OCI-LY1 (cell line): ENCODE measurements around the gene CAB39.

Experiments used
- H2AFZ ChIP-seq: fragments of 200-600 bp; sonication (generic), shearing (Covaris generic); 2 replicates; pipeline ENCODE4 v1.6.0; 2014; ENCODE audit warnings: antibody characterized with exemption, mild to moderate bottlenecking, low read length
- H3F3A ChIP-seq: fragments of 200-600 bp; sonication (generic), shearing (Covaris generic); 2 replicates; pipeline ENCODE4 v1.6.0; 2014; ENCODE audit warnings: mild to moderate bottlenecking, antibody characterized with exemption, low read length, moderate library complexity; ENCODE audit not compliant: insufficient read depth
- H3K27ac ChIP-seq: fragments of 200-600 bp; sonication (generic); 2 replicates; pipeline ENCODE4 v1.5.1; 2014; ENCODE audit warnings: low read length, mixed run types, mild to moderate bottlenecking, low read depth; ENCODE audit not compliant: poor library complexity, severe bottlenecking
- H3K27me3 ChIP-seq: fragments of 200-600 bp; sonication (generic); 2 replicates; pipeline ENCODE4 v1.6.0; 2014; ENCODE audit warnings: antibody characterized with exemption, mild to moderate bottlenecking, low read length, moderate library complexity; ENCODE audit not compliant: insufficient read depth
- H3K36me3 ChIP-seq: fragments of 200-600 bp; sonication (generic); 2 replicates; pipeline ENCODE4 v1.6.1; 2014; ENCODE audit warnings: mild to moderate bottlenecking, antibody characterized with exemption, low read length, moderate library complexity, mixed read lengths; ENCODE audit not compliant: insufficient read depth
- H3K4me1 ChIP-seq: fragments of 200-600 bp; sonication (generic); 2 replicates; pipeline ENCODE4 v1.5.1; 2014; ENCODE audit warnings: mild to moderate bottlenecking, low read length, moderate library complexity; ENCODE audit not compliant: insufficient read depth, severe bottlenecking
- H3K4me2 ChIP-seq: fragments of 200-600 bp; sonication (generic), shearing (Covaris generic); 2 replicates; pipeline ENCODE4 v1.6.1; 2014; ENCODE audit warnings: low read length
- H3K4me3 ChIP-seq: fragments of 200-600 bp; sonication (generic); 2 replicates; pipeline ENCODE4 v1.5.1; 2014; ENCODE audit warnings: low read length, low read depth, mild to moderate bottlenecking, mixed read lengths; ENCODE audit not compliant: poor library complexity, severe bottlenecking
- H3K79me2 ChIP-seq: fragments of 200-600 bp; shearing (Covaris generic); 2 replicates; pipeline ENCODE4 v1.6.1; 2016; ENCODE audit warnings: mixed run types, low read length, mixed read lengths; ENCODE audit not compliant: insufficient read depth
- H3K9ac ChIP-seq: fragments of 200-600 bp; sonication (generic), shearing (Covaris generic); 2 replicates; pipeline ENCODE4 v1.6.1; 2014; ENCODE audit warnings: mild to moderate bottlenecking, low read length, mixed read lengths
- H3K9me2 ChIP-seq: fragments of 200-600 bp; sonication (generic), shearing (Covaris generic); 2 replicates; pipeline ENCODE4 v1.6.1; 2014; ENCODE audit warnings: low read depth, mild to moderate bottlenecking, low read length, mixed read lengths
- H3K9me3 ChIP-seq: fragments of 200-600 bp; shearing (Covaris generic); 2 replicates; pipeline ENCODE4 v1.6.1; 2014; ENCODE audit warnings: low read length, mixed read lengths
- H4K20me1 ChIP-seq: fragments of 200-600 bp; sonication (generic), shearing (Covaris generic); 2 replicates; pipeline ENCODE4 v1.6.0; 2016; ENCODE audit warnings: mild to moderate bottlenecking, low read length; ENCODE audit not compliant: insufficient read depth
- EZH2 ChIP-seq: fragments of 200-600 bp; sonication (generic), shearing (Covaris generic); IDR thresholded peaks from 2 replicates; pipeline ENCODE4 v1.8.0; 2017; ENCODE audit warnings: borderline replicate concordance, mixed run types, mild to moderate bottlenecking, antibody characterized with exemption, low read length, moderate library complexity, mixed read lengths
- TF ChIP-seq, protein P1 (sequence below): fragments of 200-600 bp; sonication (generic), shearing (Covaris generic); IDR thresholded peaks from 2 replicates; pipeline ENCODE4 v1.5.1; 2017; ENCODE audit warnings: mild to moderate bottlenecking, antibody characterized with exemption, low read length, moderate library complexity, mixed read lengths

The CAB39 gene

DNA sequence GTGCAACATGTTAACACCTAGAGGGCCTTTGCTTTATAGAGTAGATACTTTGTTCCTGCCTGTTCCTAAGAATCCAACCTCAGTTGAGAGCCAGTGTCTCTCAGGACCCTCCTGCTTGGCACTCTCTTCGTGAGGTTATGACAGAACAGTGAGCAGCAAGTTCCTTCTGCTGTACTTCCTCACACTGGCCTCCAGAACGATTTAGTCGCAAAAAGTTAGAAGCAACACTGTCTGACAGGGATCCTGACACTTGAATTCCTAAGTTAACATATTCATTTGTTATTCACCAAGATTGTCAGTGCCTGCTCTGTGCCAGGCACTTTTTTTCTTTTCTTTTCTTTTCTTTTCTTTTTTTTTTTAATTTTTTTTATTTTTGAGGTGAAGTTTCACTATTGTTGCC is 95.1 kb downstream of the CAB39 start:
- Histone ChIP-seq H3K4me3 (no peak overlapping the region), H3K9me3 (no peaks in the 10 kb centered on the region), H3F3A (no peaks in the 10 kb centered on the region), H3K9me2 (no peaks in the 10 kb centered on the region), H3K4me2 (no peak overlapping the region), H3K4me1 (no peaks in the 10 kb centered on the region), H2AFZ (no peak overlapping the region), H3K27ac (no peak overlapping the region), H3K9ac (no peak overlapping the region), H3K36me3 (peaks cover 24% of the 10 kb centered on the region), H3K27me3 (no peaks in the 10 kb centered on the region), H3K79me2 (no peaks in the 10 kb centered on the region), H4K20me1 (no peaks in the 10 kb centered on the region)
- TF ChIP-seq, protein P1, sequence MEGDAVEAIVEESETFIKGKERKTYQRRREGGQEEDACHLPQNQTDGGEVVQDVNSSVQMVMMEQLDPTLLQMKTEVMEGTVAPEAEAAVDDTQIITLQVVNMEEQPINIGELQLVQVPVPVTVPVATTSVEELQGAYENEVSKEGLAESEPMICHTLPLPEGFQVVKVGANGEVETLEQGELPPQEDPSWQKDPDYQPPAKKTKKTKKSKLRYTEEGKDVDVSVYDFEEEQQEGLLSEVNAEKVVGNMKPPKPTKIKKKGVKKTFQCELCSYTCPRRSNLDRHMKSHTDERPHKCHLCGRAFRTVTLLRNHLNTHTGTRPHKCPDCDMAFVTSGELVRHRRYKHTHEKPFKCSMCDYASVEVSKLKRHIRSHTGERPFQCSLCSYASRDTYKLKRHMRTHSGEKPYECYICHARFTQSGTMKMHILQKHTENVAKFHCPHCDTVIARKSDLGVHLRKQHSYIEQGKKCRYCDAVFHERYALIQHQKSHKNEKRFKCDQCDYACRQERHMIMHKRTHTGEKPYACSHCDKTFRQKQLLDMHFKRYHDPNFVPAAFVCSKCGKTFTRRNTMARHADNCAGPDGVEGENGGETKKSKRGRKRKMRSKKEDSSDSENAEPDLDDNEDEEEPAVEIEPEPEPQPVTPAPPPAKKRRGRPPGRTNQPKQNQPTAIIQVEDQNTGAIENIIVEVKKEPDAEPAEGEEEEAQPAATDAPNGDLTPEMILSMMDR: no peak
- TF ChIP-seq EZH2: no peak

DNA sequence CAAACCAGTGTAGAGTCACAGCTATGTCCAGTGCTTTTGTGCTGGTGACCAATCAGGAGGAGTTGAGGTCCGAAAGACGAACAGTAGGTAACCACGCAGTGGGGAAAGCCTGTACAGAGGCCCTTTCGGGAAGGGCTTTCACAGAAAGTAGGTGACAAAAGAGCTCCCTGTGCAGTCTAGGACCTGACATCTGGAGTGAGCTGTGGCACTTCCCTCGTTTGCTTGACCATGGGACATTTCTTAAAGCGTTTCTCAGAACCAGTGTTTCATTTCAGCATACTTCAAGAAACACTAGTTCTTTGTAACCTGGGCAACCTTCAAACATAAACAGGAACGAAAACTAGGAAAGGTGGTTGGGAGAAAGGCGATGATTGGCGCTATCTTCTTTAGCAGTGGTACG is 96.4 kb downstream of the CAB39 start:
- Histone ChIP-seq H4K20me1 (no peaks in the 10 kb centered on the region), H3K9ac (no peak overlapping the region), H3K27me3 (no peaks in the 10 kb centered on the region), H3K36me3 (peaks cover 25% of the 10 kb centered on the region), H3K4me1 (peaks cover 8% of the 10 kb centered on the region), H3K4me3 (no peak overlapping the region), H3F3A (no peaks in the 10 kb centered on the region), H3K27ac (no peak overlapping the region), H3K79me2 (no peaks in the 10 kb centered on the region), H3K9me2 (no peaks in the 10 kb centered on the region), H3K9me3 (no peaks in the 10 kb centered on the region), H3K4me2 (no peak overlapping the region), H2AFZ (no peak overlapping the region)
- no peak for TF ChIP-seq EZH2
- TF ChIP-seq, protein P1: no peak

DNA sequence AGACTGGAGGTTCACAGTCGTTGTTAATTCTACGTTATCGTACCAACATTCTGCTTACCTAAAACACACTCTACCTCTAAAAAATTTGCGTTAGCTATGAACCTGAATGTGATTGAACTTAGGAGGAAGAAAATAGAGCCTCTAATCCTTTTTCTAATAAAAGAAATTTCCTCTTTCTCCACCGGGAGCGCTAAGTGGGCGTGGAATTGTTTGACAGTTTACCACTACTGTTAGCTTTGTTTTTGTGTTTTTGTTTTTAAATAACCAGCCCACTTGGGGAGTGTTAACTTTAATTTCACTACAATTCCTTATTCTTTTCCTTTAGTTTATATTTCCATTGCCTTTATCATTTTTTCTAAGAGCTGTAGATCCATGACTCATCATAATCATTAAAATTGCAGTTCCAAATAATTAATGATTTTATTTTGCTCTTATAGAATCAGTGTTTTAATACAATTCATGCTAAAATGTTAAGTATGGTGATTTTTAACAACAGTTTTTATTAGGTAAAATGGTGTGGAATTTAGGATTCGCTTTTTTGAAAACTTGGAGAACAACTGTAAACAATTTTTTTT is 97.1 kb downstream of the CAB39 start:
- Histone ChIP-seq H2AFZ (no peak overlapping the region), H3K27me3 (no peaks in the 10 kb centered on the region), H3K4me3 (no peak overlapping the region), H4K20me1 (no peaks in the 10 kb centered on the region), H3K36me3 (peaks cover 27% of the 10 kb centered on the region), H3K9me2 (no peaks in the 10 kb centered on the region), H3K27ac (no peak overlapping the region), H3K9me3 (no peaks in the 10 kb centered on the region), H3F3A (no peaks in the 10 kb centered on the region), H3K9ac (no peak overlapping the region), H3K4me2 (no peak overlapping the region), H3K4me1 (peaks cover 15% of the 10 kb centered on the region), H3K79me2 (no peaks in the 10 kb centered on the region)
- TF ChIP-seq, protein P1: no peak; the same call in 1 of the 2 replicates
- TF ChIP-seq EZH2: no peak
